Astrocyte (in vitro differentiated cells and primary cell): ENCODE results near the gene JAKMIP3.

ENCODE experiments used
- EZH2 ChIP-seq: IDR thresholded peaks from 2 replicates; pipeline ENCODE4 v1.6.1; 2012; ENCODE audit warnings: mild to moderate bottlenecking, low read length, inconsistent platforms; ENCODE audit not compliant: insufficient read depth
- TF ChIP-seq, protein P1 (sequence below): IDR thresholded peaks from 2 replicates; pipeline ENCODE4 v1.5.1; 2011; ENCODE audit warnings: low read depth, mild to moderate bottlenecking, inconsistent platforms, low read length, moderate library complexity; ENCODE audit not compliant: insufficient read depth

DNA sequence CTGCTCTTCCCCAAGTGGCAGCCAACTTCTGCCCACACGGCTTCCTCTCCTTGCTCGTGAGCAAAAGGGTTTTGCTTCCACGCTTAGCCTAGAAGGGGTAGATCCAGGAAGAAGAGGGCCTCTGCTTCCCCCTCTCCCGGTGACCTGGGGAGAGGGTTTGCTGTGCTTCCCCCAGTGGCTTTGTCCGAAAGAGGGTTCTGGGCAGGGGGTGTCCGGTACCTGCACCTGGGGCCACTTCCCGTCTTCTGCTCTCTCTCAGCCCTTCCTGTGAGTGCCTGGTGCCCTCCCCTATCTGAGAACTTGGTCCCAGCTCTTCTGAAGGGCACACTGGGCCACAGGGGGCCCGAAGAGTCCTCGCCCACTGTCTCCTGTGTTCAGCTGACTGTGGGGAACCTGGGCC lies 11.3 kb downstream of the JAKMIP3 start:
- TF ChIP-seq, protein P1, sequence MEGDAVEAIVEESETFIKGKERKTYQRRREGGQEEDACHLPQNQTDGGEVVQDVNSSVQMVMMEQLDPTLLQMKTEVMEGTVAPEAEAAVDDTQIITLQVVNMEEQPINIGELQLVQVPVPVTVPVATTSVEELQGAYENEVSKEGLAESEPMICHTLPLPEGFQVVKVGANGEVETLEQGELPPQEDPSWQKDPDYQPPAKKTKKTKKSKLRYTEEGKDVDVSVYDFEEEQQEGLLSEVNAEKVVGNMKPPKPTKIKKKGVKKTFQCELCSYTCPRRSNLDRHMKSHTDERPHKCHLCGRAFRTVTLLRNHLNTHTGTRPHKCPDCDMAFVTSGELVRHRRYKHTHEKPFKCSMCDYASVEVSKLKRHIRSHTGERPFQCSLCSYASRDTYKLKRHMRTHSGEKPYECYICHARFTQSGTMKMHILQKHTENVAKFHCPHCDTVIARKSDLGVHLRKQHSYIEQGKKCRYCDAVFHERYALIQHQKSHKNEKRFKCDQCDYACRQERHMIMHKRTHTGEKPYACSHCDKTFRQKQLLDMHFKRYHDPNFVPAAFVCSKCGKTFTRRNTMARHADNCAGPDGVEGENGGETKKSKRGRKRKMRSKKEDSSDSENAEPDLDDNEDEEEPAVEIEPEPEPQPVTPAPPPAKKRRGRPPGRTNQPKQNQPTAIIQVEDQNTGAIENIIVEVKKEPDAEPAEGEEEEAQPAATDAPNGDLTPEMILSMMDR = no peak
- no peak for TF ChIP-seq EZH2
